Endothelial cell of umbilical vein (primary cell): Measurements from ENCODE around the gene ZNF618.

ENCODE experiments used
- EZH2 ChIP-seq: IDR thresholded peaks from 2 replicates; pipeline ENCODE4 v1.6.1; 2012; ENCODE audit warnings: borderline replicate concordance, low read depth, mild to moderate bottlenecking, moderate library complexity, low read length, inconsistent platforms; ENCODE audit not compliant: severe bottlenecking
- FOS ChIP-seq: IDR thresholded peaks from 2 replicates; pipeline ENCODE4 v1.6.1; 2011; ENCODE audit warnings: mild to moderate bottlenecking, low read length, moderate library complexity, borderline replicate concordance; ENCODE audit not compliant: insufficient read depth
- JUN ChIP-seq: IDR thresholded peaks from 2 replicates; pipeline ENCODE4 v1.6.1; 2011; ENCODE audit warnings: borderline replicate concordance, low read depth; ENCODE audit not compliant: insufficient read length, insufficient read depth
- MAX ChIP-seq: IDR thresholded peaks from 2 replicates; pipeline ENCODE4 v1.6.1; 2011; ENCODE audit not compliant: insufficient read depth, insufficient read length
- MYC ChIP-seq: IDR thresholded peaks from one replicate; pipeline ENCODE4 v1.6.1; 2011; ENCODE audit warnings: mild to moderate bottlenecking, low read depth, low read length
- POLR2A ChIP-seq: IDR thresholded peaks from 2 replicates; pipeline ENCODE4 v1.6.1; 2012; ENCODE audit warnings: low read depth, mild to moderate bottlenecking, control low read depth, low read length
- POLR2AphosphoS5 ChIP-seq: IDR thresholded peaks from 2 replicates; pipeline ENCODE4 v1.6.1; 2012; ENCODE audit warnings: low read depth, mild to moderate bottlenecking, control low read depth, low read length, moderate library complexity; ENCODE audit not compliant: insufficient read depth
- TF ChIP-seq, protein P1 (sequence below), 2 donors: IDR thresholded peaks; 1 replicate in 1 of 2; 2 replicates in 1 of 2; pipeline ENCODE4 v1.5.1; 2011; ENCODE audit warnings: low read length in 2 of 2, mild to moderate bottlenecking in 2 of 2, moderate library complexity in 2 of 2, control low read depth in 1 of 2, inconsistent platforms in 1 of 2, low read depth in 1 of 2; ENCODE audit not compliant: insufficient read depth in 1 of 2; ENCODE audit errors: extremely low read depth in 1 of 2

DNA sequence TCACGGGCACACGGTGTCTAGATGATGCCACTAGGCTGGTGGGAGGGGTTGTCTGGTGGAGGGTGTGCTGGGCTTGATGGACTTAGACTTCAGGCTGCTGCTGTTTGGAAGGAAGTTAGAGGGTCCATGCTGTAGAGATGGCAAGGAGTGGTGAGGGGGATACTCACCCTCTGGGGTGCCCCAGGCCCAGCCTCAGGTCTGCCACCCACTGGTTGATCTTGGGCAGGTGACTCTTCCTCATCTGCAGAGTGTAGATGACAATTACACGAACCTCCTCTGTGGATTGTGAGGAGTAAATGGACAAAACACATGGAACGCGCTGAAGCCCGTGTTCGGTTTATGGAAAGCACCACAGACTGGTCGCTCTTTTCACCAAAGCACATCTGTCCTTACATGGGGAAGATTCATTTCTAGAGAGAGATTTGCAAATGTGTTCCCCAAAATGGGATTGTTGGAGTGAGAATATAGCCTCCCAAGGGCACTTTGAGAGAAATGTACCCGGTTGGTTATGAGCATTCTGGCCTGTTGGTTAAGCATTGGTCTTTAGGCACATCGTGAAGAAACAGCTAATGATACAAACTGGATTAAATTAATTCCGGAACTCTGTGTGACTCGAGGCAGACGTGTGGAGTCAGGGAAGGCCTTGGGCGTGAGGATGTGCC is 58.2 kb downstream of the ZNF618 start:
- TF ChIP-seq, protein P1, sequence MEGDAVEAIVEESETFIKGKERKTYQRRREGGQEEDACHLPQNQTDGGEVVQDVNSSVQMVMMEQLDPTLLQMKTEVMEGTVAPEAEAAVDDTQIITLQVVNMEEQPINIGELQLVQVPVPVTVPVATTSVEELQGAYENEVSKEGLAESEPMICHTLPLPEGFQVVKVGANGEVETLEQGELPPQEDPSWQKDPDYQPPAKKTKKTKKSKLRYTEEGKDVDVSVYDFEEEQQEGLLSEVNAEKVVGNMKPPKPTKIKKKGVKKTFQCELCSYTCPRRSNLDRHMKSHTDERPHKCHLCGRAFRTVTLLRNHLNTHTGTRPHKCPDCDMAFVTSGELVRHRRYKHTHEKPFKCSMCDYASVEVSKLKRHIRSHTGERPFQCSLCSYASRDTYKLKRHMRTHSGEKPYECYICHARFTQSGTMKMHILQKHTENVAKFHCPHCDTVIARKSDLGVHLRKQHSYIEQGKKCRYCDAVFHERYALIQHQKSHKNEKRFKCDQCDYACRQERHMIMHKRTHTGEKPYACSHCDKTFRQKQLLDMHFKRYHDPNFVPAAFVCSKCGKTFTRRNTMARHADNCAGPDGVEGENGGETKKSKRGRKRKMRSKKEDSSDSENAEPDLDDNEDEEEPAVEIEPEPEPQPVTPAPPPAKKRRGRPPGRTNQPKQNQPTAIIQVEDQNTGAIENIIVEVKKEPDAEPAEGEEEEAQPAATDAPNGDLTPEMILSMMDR (IDR thresholded peaks at IDR 0.05; ENCODE audit: extremely low read depth in 1 of 2, insufficient read depth in 1 of 2, low read depth in 1 of 2, low read length in 2 of 2) = no peak
- no peak for TF ChIP-seq EZH2
- TF ChIP-seq JUN = no peak
- TF ChIP-seq POLR2A = no peak
- TF ChIP-seq MAX = no peak
- no peak for TF ChIP-seq POLR2AphosphoS5
- no peak for TF ChIP-seq FOS
- TF ChIP-seq MYC = no peak
